ENCODE data around the gene HPS5. TPM values are rescaled to one million over a fixed set of nuclear protein-coding genes. Genes with fewer than 3 reads are reported as not detected.

The HPS5 gene
- polyA plus RNA-seq, 1 experiment, result 15.3 TPM

- TF ChIP-seq, protein P1, sequence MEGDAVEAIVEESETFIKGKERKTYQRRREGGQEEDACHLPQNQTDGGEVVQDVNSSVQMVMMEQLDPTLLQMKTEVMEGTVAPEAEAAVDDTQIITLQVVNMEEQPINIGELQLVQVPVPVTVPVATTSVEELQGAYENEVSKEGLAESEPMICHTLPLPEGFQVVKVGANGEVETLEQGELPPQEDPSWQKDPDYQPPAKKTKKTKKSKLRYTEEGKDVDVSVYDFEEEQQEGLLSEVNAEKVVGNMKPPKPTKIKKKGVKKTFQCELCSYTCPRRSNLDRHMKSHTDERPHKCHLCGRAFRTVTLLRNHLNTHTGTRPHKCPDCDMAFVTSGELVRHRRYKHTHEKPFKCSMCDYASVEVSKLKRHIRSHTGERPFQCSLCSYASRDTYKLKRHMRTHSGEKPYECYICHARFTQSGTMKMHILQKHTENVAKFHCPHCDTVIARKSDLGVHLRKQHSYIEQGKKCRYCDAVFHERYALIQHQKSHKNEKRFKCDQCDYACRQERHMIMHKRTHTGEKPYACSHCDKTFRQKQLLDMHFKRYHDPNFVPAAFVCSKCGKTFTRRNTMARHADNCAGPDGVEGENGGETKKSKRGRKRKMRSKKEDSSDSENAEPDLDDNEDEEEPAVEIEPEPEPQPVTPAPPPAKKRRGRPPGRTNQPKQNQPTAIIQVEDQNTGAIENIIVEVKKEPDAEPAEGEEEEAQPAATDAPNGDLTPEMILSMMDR (IDR thresholded peaks at IDR 0.05; ENCODE audit: insufficient read depth, low read depth, low read length), result no peak
- Histone ChIP-seq H3K27me3 (ENCODE audit: control insufficient read depth, insufficient read depth, low read length) (no peaks in the 10 kb centered on the region), H3K36me3 (ENCODE audit: control insufficient read depth, insufficient read depth, low read length) (peaks cover 5% of the 10 kb centered on the region), H3K4me3 (ENCODE audit: low read depth, low read length) (no peak overlapping the region)
- DNase-seq (ENCODE audit: low read depth), result no peak
- POLR2A ChIA-PET, result no interaction called here
- CTCF ChIA-PET, result no interaction called here
Observed at GRCh38 chr11:18299721-18300120, 22.2 kb downstream of the HPS5 start.

DNA sequence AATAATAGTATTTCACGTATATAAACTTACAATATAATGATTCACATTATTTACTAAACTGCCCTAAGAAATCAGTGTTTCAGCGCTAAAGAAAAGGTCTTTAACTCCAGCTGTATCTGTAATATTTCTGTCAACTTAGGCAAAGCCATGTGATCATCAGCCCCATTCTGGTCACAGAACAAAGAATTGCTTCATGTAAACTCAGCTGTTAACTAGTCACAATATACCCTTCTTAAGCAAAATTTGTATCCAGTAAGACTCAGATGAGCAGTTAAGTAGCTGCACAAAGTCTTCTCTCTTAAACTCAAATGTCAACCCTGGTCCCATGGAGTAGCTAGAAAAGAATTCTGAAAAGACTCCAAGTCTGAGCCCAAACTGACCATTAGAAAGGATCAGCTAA is 26.6 kb downstream of the HPS5 start:
- CTCF ChIA-PET, result interaction anchor here (1.2 kb wide), 2 partner anchors 16 to 51 kb away, joined by 3 to 4 read pairs; no protein-coding TSS in a partner anchor
- Histone ChIP-seq H3K36me3 (ENCODE audit: control insufficient read depth, insufficient read depth, low read length) (peaks cover 10% of the 10 kb centered on the region), H3K4me3 (ENCODE audit: low read depth, low read length) (no peak overlapping the region), H3K27me3 (ENCODE audit: control insufficient read depth, insufficient read depth, low read length) (no peaks in the 10 kb centered on the region)
- TF ChIP-seq, protein P1 (IDR thresholded peaks at IDR 0.05; ENCODE audit: insufficient read depth, low read depth, low read length), result no peak
- no peak for DNase-seq (ENCODE audit: low read depth)
- POLR2A ChIA-PET, result no interaction called here

DNA sequence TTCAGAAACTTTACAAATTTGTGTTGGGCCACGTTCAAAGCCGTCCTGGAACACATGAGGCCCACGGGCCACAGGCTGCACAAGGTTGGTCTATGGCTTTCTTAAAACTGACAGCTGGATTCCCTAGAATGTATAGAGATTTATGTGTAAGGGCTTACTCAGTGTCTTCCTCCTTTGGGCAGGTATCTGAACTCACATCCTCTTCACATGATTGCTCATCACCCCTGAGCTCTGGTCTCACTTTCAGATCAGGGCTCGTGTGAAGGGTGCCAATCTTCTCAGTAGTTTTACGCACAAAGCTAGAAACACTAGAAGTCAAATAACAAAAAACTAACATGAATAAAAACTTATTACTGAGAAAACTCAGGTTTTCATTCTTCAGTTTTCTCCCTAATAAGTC is 27.1 kb downstream of the HPS5 start:
- Histone ChIP-seq H3K4me3 (ENCODE audit: low read depth, low read length) (no peak overlapping the region), H3K36me3 (ENCODE audit: control insufficient read depth, insufficient read depth, low read length) (peaks cover 10% of the 10 kb centered on the region), H3K27me3 (ENCODE audit: control insufficient read depth, insufficient read depth, low read length) (no peaks in the 10 kb centered on the region)
- CTCF ChIA-PET, result interaction anchor here (1.2 kb wide), 2 partner anchors 16 to 50 kb away, joined by 3 to 4 read pairs; no protein-coding TSS in a partner anchor
- no peak for DNase-seq (ENCODE audit: low read depth)
- POLR2A ChIA-PET, result no interaction called here
- TF ChIP-seq, protein P1 (IDR thresholded peaks at IDR 0.05; ENCODE audit: insufficient read depth, low read depth, low read length), result no peak

- H3K36me3 ChIP-seq (ENCODE audit: control insufficient read depth, insufficient read depth, low read length), result peaks cover 7% of the 10 kb centered on the region
Observed at GRCh38 chr11:18288911-18289310, 33.0 kb downstream of the HPS5 start.

GRCh38 chr11:18285841-18286240 is 36.1 kb downstream of the HPS5 start:
- Histone ChIP-seq H3K36me3 (ENCODE audit: control insufficient read depth, insufficient read depth, low read length) (peaks cover 6% of the 10 kb centered on the region), H3K27me3 (ENCODE audit: control insufficient read depth, insufficient read depth, low read length) (no peaks in the 10 kb centered on the region), H3K4me3 (ENCODE audit: low read depth, low read length) (no peak overlapping the region)
- no peak for DNase-seq (ENCODE audit: low read depth)
- POLR2A ChIA-PET, result interaction anchor here (0.7 kb wide), 1 partner anchor 27 kb away, joined by 3 read pairs; no protein-coding TSS in a partner anchor
- TF ChIP-seq, protein P1 (IDR thresholded peaks at IDR 0.05; ENCODE audit: insufficient read depth, low read depth, low read length), result no peak
- CTCF ChIA-PET, result interaction anchor here (1.2 to 1.5 kb wide), 2 partner anchors 9 to 11 kb away, joined by 3 read pairs; no protein-coding TSS in a partner anchor

More at GRCh38 chr11:18288911-18289310, 33.0 kb downstream of the HPS5 start:
- TF ChIP-seq, protein P1 (IDR thresholded peaks at IDR 0.05; ENCODE audit: insufficient read depth, low read depth, low read length), result no peak
- DNase-seq (ENCODE audit: low read depth), result no peak
- ChIA-PET CTCF (interaction anchor here (1.3 kb wide), 1 partner anchor 13 kb away, joined by 5 read pairs; no protein-coding TSS in a partner anchor), POLR2A (no interaction called here)
- H3K4me3 ChIP-seq (ENCODE audit: low read depth, low read length), result no peak overlapping the region
- no peaks in the 10 kb centered on the region for H3K27me3 ChIP-seq (ENCODE audit: control insufficient read depth, insufficient read depth, low read length)
